Activated B cell treated with CpG ODN at 0.5 μM for 24 hours (primary cell): ENCODE measurements around the gene PRSS21. TPM values are rescaled to one million over a fixed set of nuclear protein-coding genes. Genes with fewer than 3 reads are reported as not detected.

Experiments
- ATAC-seq: fragments of 200-7000 bp; cut with Tn5 transposase; one replicate; pipeline ENCODE4 v1.10.0; 2021; ENCODE audit warnings: low read depth, mild to moderate bottlenecking, moderate library complexity
- CTCF ChIA-PET: fragments of 350-600 bp; sonication (Branson Sonifier 250); formaldehyde crosslinking; loops from one replicate; lab custom pipeline; 2021; ENCODE audit warnings: antibody characterized with exemption; lab: Charles Lee
- POLR2A ChIA-PET: fragments of 350-600 bp; sonication (Branson Sonifier 250); formaldehyde crosslinking; loops from one replicate; lab custom pipeline; 2021; ENCODE audit warnings: antibody characterized with exemption; lab: Charles Lee
- DNase-seq: peaks from one replicate; pipeline ENCODE4 v3.0.0; 2022
- H3K27ac Mint-ChIP-seq: one replicate; pipeline ENCODE4 v1.8.0; 2020; ENCODE audit warnings: mixed read lengths
- H3K27me3 Mint-ChIP-seq: one replicate; pipeline ENCODE4 v1.8.0; 2021; ENCODE audit warnings: mixed read lengths
- H3K36me3 Mint-ChIP-seq: one replicate; pipeline ENCODE4 v1.8.0; 2021; ENCODE audit warnings: low read depth, mixed read lengths
- H3K4me1 Mint-ChIP-seq: one replicate; pipeline ENCODE4 v1.8.0; 2021; ENCODE audit warnings: mixed read lengths
- H3K4me3 Mint-ChIP-seq: one replicate; pipeline ENCODE4 v1.8.0; 2020; ENCODE audit warnings: mild to moderate bottlenecking, mixed read lengths
- H3K9me3 Mint-ChIP-seq: one replicate; pipeline ENCODE4 v1.8.0; 2020; ENCODE audit warnings: mixed read lengths
- CTCF ChIP-seq: fragments of 200-600 bp; IDR thresholded peaks from one replicate; pipeline ENCODE4 v1.8.0; 2022; ENCODE audit warnings: antibody characterized with exemption, mild to moderate bottlenecking
- intact Hi-C: fragments of 100-400 bp; cut with micrococcal nuclease; formaldehyde crosslinking; loops from one replicate; pipeline ENCODE4 v1.15.1; 2024
- total RNA-seq: library from RNA; stranded (reverse); gene quantifications from 2 replicates; pipeline ENCODE4 v1.2.3, GENCODE V29; 2022

The PRSS21 gene
- total RNA-seq, 1 donor from 2014 or later, result 2.4 TPM

GRCh38 chr16:2841606-2842339 lies 24.7 kb downstream of the PRSS21 start:
- ChIA-PET POLR2A (no interaction called here), CTCF (no interaction called here)
- H3K4me1 Mint-ChIP-seq, result peaks cover 15% of the 10 kb centered on the region
- ATAC-seq (no peak), DNase-seq (no peak)
- no peaks in the 10 kb centered on the region for H3K9me3 Mint-ChIP-seq
- no peak overlapping the region for H3K27ac Mint-ChIP-seq
- no peak for TF ChIP-seq CTCF
- peaks cover 15% of the 10 kb centered on the region for H3K27me3 Mint-ChIP-seq
- intact Hi-C loops, result no loop called here
- no peaks in the 10 kb centered on the region for H3K36me3 Mint-ChIP-seq
- H3K4me3 Mint-ChIP-seq, result no peak overlapping the region

GRCh38 chr16:2842340-2843000 lies 25.4 kb downstream of the PRSS21 start:
- no peak for DNase-seq
- peak overlapping the region; percentile 35 for H3K4me3 Mint-ChIP-seq
- ATAC-seq, result peak; percentile 34
- POLR2A ChIA-PET, result interaction anchor here (0.7 kb wide), 1 partner anchor 11 kb away, joined by 3 read pairs; no protein-coding TSS in a partner anchor
- no peak overlapping the region for H3K27ac Mint-ChIP-seq
- no peaks in the 10 kb centered on the region for H3K36me3 Mint-ChIP-seq
- H3K4me1 Mint-ChIP-seq, result peaks cover 15% of the 10 kb centered on the region
- TF ChIP-seq CTCF, result no peak
- intact Hi-C loops, result no loop called here
- no peaks in the 10 kb centered on the region for H3K9me3 Mint-ChIP-seq
- CTCF ChIA-PET, result no interaction called here
- peaks cover 10% of the 10 kb centered on the region for H3K27me3 Mint-ChIP-seq

- CTCF ChIA-PET, result no interaction called here
- ATAC-seq (no peak), DNase-seq (no peak)
- intact Hi-C loops, result no loop called here
- POLR2A ChIA-PET, result no interaction called here
- Mint-ChIP-seq H3K4me3 (no peak overlapping the region), H3K36me3 (no peaks in the 10 kb centered on the region), H3K27me3 (peaks cover 4% of the 10 kb centered on the region), H3K4me1 (peaks cover 15% of the 10 kb centered on the region), H3K9me3 (no peaks in the 10 kb centered on the region), H3K27ac (no peak overlapping the region)
- TF ChIP-seq CTCF, result no peak
Measured at GRCh38 chr16:2843526-2843925, 26.5 kb downstream of the PRSS21 start.

- Mint-ChIP-seq H3K27me3 (peaks cover 13% of the 10 kb centered on the region), H3K36me3 (no peaks in the 10 kb centered on the region), H3K27ac (no peak overlapping the region), H3K4me3 (no peak overlapping the region), H3K9me3 (no peaks in the 10 kb centered on the region), H3K4me1 (peaks cover 15% of the 10 kb centered on the region)
- ChIA-PET POLR2A (no interaction called here), CTCF (no interaction called here)
- ATAC-seq (no peak), DNase-seq (no peak)
- TF ChIP-seq CTCF, result no peak
- intact Hi-C loops, result no loop called here
Measured at GRCh38 chr16:2845116-2845515, 28.1 kb downstream of the PRSS21 start.

GRCh38 chr16:2846511-2847310 lies 29.7 kb downstream of the PRSS21 start:
- no peak overlapping the region for H3K27ac Mint-ChIP-seq
- ChIA-PET CTCF (no interaction called here), POLR2A (no interaction called here)
- no peak for TF ChIP-seq CTCF
- no peaks in the 10 kb centered on the region for H3K9me3 Mint-ChIP-seq
- DNase-seq (no peak), ATAC-seq (no peak)
- intact Hi-C loops, result no loop called here
- H3K27me3 Mint-ChIP-seq, result peaks cover 16% of the 10 kb centered on the region
- H3K4me3 Mint-ChIP-seq, result no peak overlapping the region
- H3K36me3 Mint-ChIP-seq, result no peaks in the 10 kb centered on the region
- H3K4me1 Mint-ChIP-seq, result peaks cover 9% of the 10 kb centered on the region
